Lower leg skin (tissue), 3 donors: ENCODE measurements around the gene TBC1D22A.

Experiments
- CTCF ChIP-seq, 3 donors: fragments of 450-650 bp; IDR thresholded peaks; one replicate each; pipeline ENCODE4 v1.5.1; 2016; ENCODE audit warnings: antibody characterized with exemption in 3 of 3, mild to moderate bottlenecking in 3 of 3, moderate library complexity in 2 of 3
- POLR2A ChIP-seq, 2 donors: fragments of 450-650 bp; IDR thresholded peaks; one replicate each; pipeline ENCODE4 v1.6.1; 2016 to 2017; ENCODE audit warnings: antibody characterized with exemption in 2 of 2, mild to moderate bottlenecking in 1 of 2, moderate library complexity in 1 of 2

GRCh38 chr22:46826438-46827135, 64.1 kb downstream of the TBC1D22A start:
- no peak for TF ChIP-seq POLR2A (IDR thresholded peaks at IDR 0.05)
- TF ChIP-seq CTCF (IDR thresholded peaks at IDR 0.05) = no peak
